Natural killer cell (primary cell): ENCODE results near the gene PSMG2. TPM values are rescaled to one million over a fixed set of nuclear protein-coding genes. Genes with fewer than 3 reads are reported as not detected.
A peak's percentile ranks its signal among the peaks of the same experiment; 100 is the strongest.

Experiments
- ATAC-seq, 3 donors: fragments of 150-1000 bp in 2 of 3; fragments of 200-7000 bp in 1 of 3; cut with Tn5 transposase; 1 replicate in 1 of 3; 2 replicates in 2 of 3; pipeline ENCODE4 v1.10.0; 2021; ENCODE audit warnings: mild to moderate bottlenecking in 2 of 3, moderate library complexity in 2 of 3
- DNase-seq, 2 donors: peaks; one replicate each; pipeline versions ENCODE4 v3.0.0 to v3.0.0-alpha.2; 2013 to 2021; ENCODE audit warnings: mixed read lengths in 1 of 2
- H3K27ac ChIP-seq: one replicate; pipeline ENCODE4 v1.5.1; 2013; ENCODE audit warnings: mild to moderate bottlenecking, low read length
- H3K27me3 ChIP-seq: one replicate; pipeline ENCODE4 v1.6.1; 2013; ENCODE audit warnings: low read length; ENCODE audit not compliant: control insufficient read depth, insufficient read depth
- H3K36me3 ChIP-seq: one replicate; pipeline ENCODE4 v1.6.1; 2013; ENCODE audit warnings: low read length; ENCODE audit not compliant: control insufficient read depth, insufficient read depth
- H3K4me1 ChIP-seq: one replicate; pipeline ENCODE4 v1.6.1; 2013; ENCODE audit warnings: low read length; ENCODE audit not compliant: control insufficient read depth, insufficient read depth
- H3K4me3 ChIP-seq: one replicate; pipeline ENCODE4 v1.5.1; 2013; ENCODE audit warnings: low read length
- H3K9me3 ChIP-seq: one replicate; pipeline ENCODE4 v1.6.1; 2013; ENCODE audit warnings: low read length; ENCODE audit not compliant: control insufficient read depth, insufficient read depth
- H3K27ac Mint-ChIP-seq, 2 donors: one replicate each; pipeline ENCODE4 v1.8.0; 2022; ENCODE audit warnings: mild to moderate bottlenecking in 2 of 2, mixed read lengths in 2 of 2, moderate library complexity in 1 of 2
- H3K27me3 Mint-ChIP-seq, 2 donors: one replicate each; pipeline ENCODE4 v1.8.0; 2022; ENCODE audit warnings: low read depth in 2 of 2, mixed read lengths in 2 of 2
- H3K36me3 Mint-ChIP-seq: one replicate; pipeline ENCODE4 v1.8.0; 2022; ENCODE audit warnings: mixed read lengths
- H3K4me1 Mint-ChIP-seq, 2 donors: one replicate each; pipeline ENCODE4 v1.8.0; 2022; ENCODE audit warnings: mixed read lengths in 2 of 2
- H3K4me3 Mint-ChIP-seq: one replicate; pipeline ENCODE4 v1.8.0; 2022; ENCODE audit warnings: mild to moderate bottlenecking, moderate library complexity, mixed read lengths
- H3K9me3 Mint-ChIP-seq, 2 donors: one replicate each; pipeline ENCODE4 v1.8.0; 2022; ENCODE audit warnings: mixed read lengths in 2 of 2
- CTCF ChIP-seq: fragments of 200-600 bp; IDR thresholded peaks from one replicate; pipeline ENCODE4 v1.8.0; 2022; ENCODE audit warnings: antibody characterized with exemption
- WGBS: methylation state at CpG from one replicate; pipeline ENCODE4 v1.1.7; 2013; ENCODE audit warnings: missing lambda C conversion rate; ENCODE audit not compliant: insufficient coverage; 5-methylcytosine and 5-hydroxymethylcytosine counted together
- intact Hi-C: fragments of 100-400 bp; cut with micrococcal nuclease; formaldehyde crosslinking; loops from one replicate; pipeline ENCODE4 v1.14.2; 2022
- total RNA-seq, 4 donors: library from RNA; stranded (reverse); fragments of 120-200 nt in 1 of 4; gene quantifications; one replicate each; pipeline versions ENCODE4 v1.2.3 to v1.2.4, GENCODE V29; 2013 to 2022

PSMG2 gene
- total RNA-seq, 3 donors from 2014 or later (not counting 1 experiment from before 2014, with no cell fraction given): 56.7 to 63.4 (median 62.8) TPM

GRCh38 chr18:12703664-12704063, 822 bp downstream of the PSMG2 start:
- Histone ChIP-seq H3K27ac (peak overlapping the region; percentile 99), H3K4me3 (peak overlapping the region; percentile 99), H3K36me3 (peaks cover 17% of the 10 kb centered on the region), H3K9me3 (no peaks in the 10 kb centered on the region), H3K27me3 (no peaks in the 10 kb centered on the region), H3K4me1 (peaks cover 20% of the 10 kb centered on the region)
- no peak for ATAC-seq
- Mint-ChIP-seq H3K9me3 (no peaks in the 10 kb centered on the region), H3K4me1 (peaks cover 41 to 48% of the 10 kb centered on the region in 2 donors), H3K36me3 (no peaks in the 10 kb centered on the region), H3K27ac (peak overlapping the region; percentile 94 to 99), H3K27me3 (no peaks in the 10 kb centered on the region), H3K4me3 (peak overlapping the region; percentile 99)
- intact Hi-C loops: loop anchor here (5.0 kb wide), 1 partner anchor 326 kb away; the partner anchor contains the start of gene AFG3L2
- peak in 1 of 2 donors; percentile 29 for DNase-seq
- WGBS: 2% methylated on average over 2 of the region's 2 CpGs
- TF ChIP-seq CTCF: no peak

- H3K36me3 ChIP-seq: peaks cover 55% of the 10 kb centered on the region
Observed at GRCh38 chr18:12711446-12711845, 8.6 kb downstream of the PSMG2 start.

GRCh38 chr18:12721495-12722275, 18.8 kb downstream of the PSMG2 start:
- no peaks in the 10 kb centered on the region for H3K9me3 Mint-ChIP-seq
- no peaks in the 10 kb centered on the region for H3K27me3 ChIP-seq
- H3K27me3 Mint-ChIP-seq: no peaks in the 10 kb centered on the region
- no peak overlapping the region for H3K27ac Mint-ChIP-seq
- no peak for ATAC-seq
- TF ChIP-seq CTCF: no peak
- H3K4me3 ChIP-seq: no peak overlapping the region
- peaks cover 15% of the 10 kb centered on the region for H3K36me3 Mint-ChIP-seq
- no peaks in the 10 kb centered on the region for H3K9me3 ChIP-seq
- H3K4me1 ChIP-seq: no peaks in the 10 kb centered on the region
- peaks cover 6 to 12% of the 10 kb centered on the region in 2 donors for H3K4me1 Mint-ChIP-seq
- no peak overlapping the region for H3K4me3 Mint-ChIP-seq
- no peak overlapping the region for H3K27ac ChIP-seq
- intact Hi-C loops: no loop called here
- H3K36me3 ChIP-seq: peaks cover 86% of the 10 kb centered on the region
- WGBS: 86% methylated on average over 3 of the region's 5 CpGs
- no peak for DNase-seq

More at GRCh38 chr18:12711446-12711845, 8.6 kb downstream of the PSMG2 start:
- H3K9me3 ChIP-seq: no peaks in the 10 kb centered on the region
- no peaks in the 10 kb centered on the region for H3K36me3 Mint-ChIP-seq
- no peaks in the 10 kb centered on the region for H3K4me1 ChIP-seq
- H3K27ac ChIP-seq: no peak overlapping the region
- H3K4me1 Mint-ChIP-seq: peaks cover 5 to 6% of the 10 kb centered on the region in 2 donors
- H3K27ac Mint-ChIP-seq: no peak overlapping the region
- H3K4me3 Mint-ChIP-seq: no peak overlapping the region
- H3K27me3 Mint-ChIP-seq: no peaks in the 10 kb centered on the region
- 100% methylated on average over 5 of the region's 5 CpGs for WGBS
- intact Hi-C loops: no loop called here
- ATAC-seq (no peak), DNase-seq (no peak)
- TF ChIP-seq CTCF: no peak
- no peaks in the 10 kb centered on the region for H3K27me3 ChIP-seq
- no peak overlapping the region for H3K4me3 ChIP-seq
- H3K9me3 Mint-ChIP-seq: no peaks in the 10 kb centered on the region
